Neural cell (in vitro differentiated cells): ENCODE measurements around the gene COX7B2.

Experiments used
- EP300 ChIP-seq: fragments of 450-650 bp; conservative IDR thresholded peaks from 2 replicates; pipeline ENCODE4 v1.6.1; 2014; ENCODE audit warnings: antibody characterized with exemption, mild to moderate bottlenecking, moderate library complexity; ENCODE audit not compliant: poor library complexity, severe bottlenecking
- EZH2 ChIP-seq: fragments of 200-600, 300-800 bp; shearing (Covaris generic), sonication (generic); IDR thresholded peaks from 2 replicates; pipeline ENCODE4 v1.6.1; 2014; ENCODE audit warnings: antibody characterized with exemption, low read length, borderline replicate concordance, mild to moderate bottlenecking; ENCODE audit not compliant: insufficient read depth, poor library complexity, severe bottlenecking
- MXI1 ChIP-seq: fragments of 450-650 bp; conservative IDR thresholded peaks from 2 replicates; pipeline ENCODE4 v1.6.1; 2014; ENCODE audit warnings: antibody characterized with exemption, mild to moderate bottlenecking; ENCODE audit not compliant: poor library complexity, severe bottlenecking
- POLR2AphosphoS5 ChIP-seq: IDR thresholded peaks from 2 replicates; pipeline ENCODE4 v1.6.1; 2012
- RAD21 ChIP-seq: fragments of 450-650 bp; conservative IDR thresholded peaks from 2 replicates; pipeline ENCODE4 v1.6.1; 2014; ENCODE audit warnings: antibody characterized with exemption, mild to moderate bottlenecking, moderate library complexity
- SMC3 ChIP-seq: fragments of 450-650 bp; conservative IDR thresholded peaks from 2 replicates; pipeline ENCODE4 v1.6.1; 2014; ENCODE audit warnings: antibody characterized with exemption, mild to moderate bottlenecking, moderate library complexity; ENCODE audit not compliant: poor library complexity
- TAF1 ChIP-seq: IDR thresholded peaks from 2 replicates; pipeline ENCODE4 v1.6.1; 2012; ENCODE audit warnings: low read depth
- TF ChIP-seq, protein P1 (sequence below): fragments of 450-650 bp; IDR thresholded peaks from 2 replicates; pipeline ENCODE4 v1.5.1; 2014; ENCODE audit warnings: antibody characterized with exemption, mild to moderate bottlenecking, moderate library complexity; ENCODE audit not compliant: poor library complexity, severe bottlenecking
- TF ChIP-seq, protein P2 (sequence below): IDR thresholded peaks from 2 replicates; pipeline ENCODE4 v1.6.1; 2012; ENCODE audit warnings: borderline replicate concordance

DNA sequence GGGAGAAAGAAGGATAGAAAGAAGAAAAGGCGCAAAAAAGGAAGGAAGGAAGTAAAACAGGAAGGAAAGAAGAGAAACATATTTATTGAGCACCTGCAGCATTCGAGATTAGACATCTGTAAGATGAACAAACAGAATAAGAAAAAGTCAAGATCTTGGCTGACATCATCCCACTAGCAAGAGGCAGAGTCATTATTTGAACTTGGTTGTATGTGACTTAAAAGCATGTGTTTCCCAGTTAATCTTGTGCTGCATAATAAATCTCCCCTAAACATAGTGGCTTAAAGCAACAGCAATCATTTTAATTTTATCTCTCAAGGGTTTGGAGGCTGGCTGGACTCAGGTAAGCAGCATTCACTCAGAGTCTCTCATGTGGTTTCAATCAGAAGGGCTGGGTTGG lies 38.5 kb upstream of the COX7B2 start:
- TF ChIP-seq, protein P1, sequence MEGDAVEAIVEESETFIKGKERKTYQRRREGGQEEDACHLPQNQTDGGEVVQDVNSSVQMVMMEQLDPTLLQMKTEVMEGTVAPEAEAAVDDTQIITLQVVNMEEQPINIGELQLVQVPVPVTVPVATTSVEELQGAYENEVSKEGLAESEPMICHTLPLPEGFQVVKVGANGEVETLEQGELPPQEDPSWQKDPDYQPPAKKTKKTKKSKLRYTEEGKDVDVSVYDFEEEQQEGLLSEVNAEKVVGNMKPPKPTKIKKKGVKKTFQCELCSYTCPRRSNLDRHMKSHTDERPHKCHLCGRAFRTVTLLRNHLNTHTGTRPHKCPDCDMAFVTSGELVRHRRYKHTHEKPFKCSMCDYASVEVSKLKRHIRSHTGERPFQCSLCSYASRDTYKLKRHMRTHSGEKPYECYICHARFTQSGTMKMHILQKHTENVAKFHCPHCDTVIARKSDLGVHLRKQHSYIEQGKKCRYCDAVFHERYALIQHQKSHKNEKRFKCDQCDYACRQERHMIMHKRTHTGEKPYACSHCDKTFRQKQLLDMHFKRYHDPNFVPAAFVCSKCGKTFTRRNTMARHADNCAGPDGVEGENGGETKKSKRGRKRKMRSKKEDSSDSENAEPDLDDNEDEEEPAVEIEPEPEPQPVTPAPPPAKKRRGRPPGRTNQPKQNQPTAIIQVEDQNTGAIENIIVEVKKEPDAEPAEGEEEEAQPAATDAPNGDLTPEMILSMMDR, result no peak
- no peak for TF ChIP-seq POLR2AphosphoS5
- TF ChIP-seq, protein P2, sequence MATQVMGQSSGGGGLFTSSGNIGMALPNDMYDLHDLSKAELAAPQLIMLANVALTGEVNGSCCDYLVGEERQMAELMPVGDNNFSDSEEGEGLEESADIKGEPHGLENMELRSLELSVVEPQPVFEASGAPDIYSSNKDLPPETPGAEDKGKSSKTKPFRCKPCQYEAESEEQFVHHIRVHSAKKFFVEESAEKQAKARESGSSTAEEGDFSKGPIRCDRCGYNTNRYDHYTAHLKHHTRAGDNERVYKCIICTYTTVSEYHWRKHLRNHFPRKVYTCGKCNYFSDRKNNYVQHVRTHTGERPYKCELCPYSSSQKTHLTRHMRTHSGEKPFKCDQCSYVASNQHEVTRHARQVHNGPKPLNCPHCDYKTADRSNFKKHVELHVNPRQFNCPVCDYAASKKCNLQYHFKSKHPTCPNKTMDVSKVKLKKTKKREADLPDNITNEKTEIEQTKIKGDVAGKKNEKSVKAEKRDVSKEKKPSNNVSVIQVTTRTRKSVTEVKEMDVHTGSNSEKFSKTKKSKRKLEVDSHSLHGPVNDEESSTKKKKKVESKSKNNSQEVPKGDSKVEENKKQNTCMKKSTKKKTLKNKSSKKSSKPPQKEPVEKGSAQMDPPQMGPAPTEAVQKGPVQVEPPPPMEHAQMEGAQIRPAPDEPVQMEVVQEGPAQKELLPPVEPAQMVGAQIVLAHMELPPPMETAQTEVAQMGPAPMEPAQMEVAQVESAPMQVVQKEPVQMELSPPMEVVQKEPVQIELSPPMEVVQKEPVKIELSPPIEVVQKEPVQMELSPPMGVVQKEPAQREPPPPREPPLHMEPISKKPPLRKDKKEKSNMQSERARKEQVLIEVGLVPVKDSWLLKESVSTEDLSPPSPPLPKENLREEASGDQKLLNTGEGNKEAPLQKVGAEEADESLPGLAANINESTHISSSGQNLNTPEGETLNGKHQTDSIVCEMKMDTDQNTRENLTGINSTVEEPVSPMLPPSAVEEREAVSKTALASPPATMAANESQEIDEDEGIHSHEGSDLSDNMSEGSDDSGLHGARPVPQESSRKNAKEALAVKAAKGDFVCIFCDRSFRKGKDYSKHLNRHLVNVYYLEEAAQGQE, result no peak
- no peak for TF ChIP-seq TAF1
- no peak for TF ChIP-seq EZH2
- no peak for TF ChIP-seq EP300
- no peak for TF ChIP-seq SMC3
- no peak for TF ChIP-seq RAD21
- no peak for TF ChIP-seq MXI1
